ENCODE results near the gene ADGRB3. TPM values are rescaled to one million over a fixed set of nuclear protein-coding genes. Genes with fewer than 3 reads are reported as not detected.
A peak's percentile ranks its signal among the peaks of the same experiment; 100 is the strongest.

Gene ADGRB3
- total and polyA plus RNA-seq, 8 donors, result 0.19 to 16.0 (median 0.61) TPM; not detected in 1

DNA sequence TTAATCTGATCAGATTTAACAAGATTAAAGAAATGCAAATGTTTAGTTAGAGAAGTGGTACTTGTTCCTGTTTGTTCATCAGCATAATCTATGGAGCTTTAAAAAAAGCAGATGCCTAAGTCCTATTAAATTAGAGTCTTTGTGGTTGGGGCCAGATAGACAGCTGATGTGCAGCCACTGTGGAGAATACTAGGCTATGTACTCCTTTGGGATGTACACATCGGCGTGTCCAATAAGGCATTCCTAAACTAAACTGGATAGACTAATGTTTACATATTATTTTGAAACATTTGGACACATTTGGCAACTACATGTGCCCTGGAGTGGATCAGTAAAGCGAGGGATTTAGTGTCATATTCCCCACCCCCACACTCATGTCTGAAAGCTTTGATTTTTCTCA is 702.2 kb downstream of the ADGRB3 start:
- 60 to 67% (median 62%) methylated on average over 3 of the region's 3 CpGs for WGBS, 5 donors
- Histone ChIP-seq H3K9me3 (no peaks in the 10 kb centered on the region), H3K36me3 (no peaks in the 10 kb centered on the region), H3K4me3 (no peak overlapping the region), H3K27me3 (no peaks in the 10 kb centered on the region), H3K27ac (no peak overlapping the region), H3K4me1 (no peaks in the 10 kb centered on the region)
- DNase-seq, result peak in 1 of 2 donors; percentile 2
- intact Hi-C loops (cut with DNase I; ENCODE audit: low total_unique reads), result no loop called here
- no peak for TF ChIP-seq EP300 (IDR thresholded peaks at IDR 0.05)
- TF ChIP-seq POLR2AphosphoS5 (IDR thresholded peaks at IDR 0.05), result no peak
- TF ChIP-seq, protein P1, sequence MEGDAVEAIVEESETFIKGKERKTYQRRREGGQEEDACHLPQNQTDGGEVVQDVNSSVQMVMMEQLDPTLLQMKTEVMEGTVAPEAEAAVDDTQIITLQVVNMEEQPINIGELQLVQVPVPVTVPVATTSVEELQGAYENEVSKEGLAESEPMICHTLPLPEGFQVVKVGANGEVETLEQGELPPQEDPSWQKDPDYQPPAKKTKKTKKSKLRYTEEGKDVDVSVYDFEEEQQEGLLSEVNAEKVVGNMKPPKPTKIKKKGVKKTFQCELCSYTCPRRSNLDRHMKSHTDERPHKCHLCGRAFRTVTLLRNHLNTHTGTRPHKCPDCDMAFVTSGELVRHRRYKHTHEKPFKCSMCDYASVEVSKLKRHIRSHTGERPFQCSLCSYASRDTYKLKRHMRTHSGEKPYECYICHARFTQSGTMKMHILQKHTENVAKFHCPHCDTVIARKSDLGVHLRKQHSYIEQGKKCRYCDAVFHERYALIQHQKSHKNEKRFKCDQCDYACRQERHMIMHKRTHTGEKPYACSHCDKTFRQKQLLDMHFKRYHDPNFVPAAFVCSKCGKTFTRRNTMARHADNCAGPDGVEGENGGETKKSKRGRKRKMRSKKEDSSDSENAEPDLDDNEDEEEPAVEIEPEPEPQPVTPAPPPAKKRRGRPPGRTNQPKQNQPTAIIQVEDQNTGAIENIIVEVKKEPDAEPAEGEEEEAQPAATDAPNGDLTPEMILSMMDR (IDR thresholded peaks at IDR 0.05), result no peak
- no peak for TF ChIP-seq POLR2A (IDR thresholded peaks at IDR 0.05)

DNA sequence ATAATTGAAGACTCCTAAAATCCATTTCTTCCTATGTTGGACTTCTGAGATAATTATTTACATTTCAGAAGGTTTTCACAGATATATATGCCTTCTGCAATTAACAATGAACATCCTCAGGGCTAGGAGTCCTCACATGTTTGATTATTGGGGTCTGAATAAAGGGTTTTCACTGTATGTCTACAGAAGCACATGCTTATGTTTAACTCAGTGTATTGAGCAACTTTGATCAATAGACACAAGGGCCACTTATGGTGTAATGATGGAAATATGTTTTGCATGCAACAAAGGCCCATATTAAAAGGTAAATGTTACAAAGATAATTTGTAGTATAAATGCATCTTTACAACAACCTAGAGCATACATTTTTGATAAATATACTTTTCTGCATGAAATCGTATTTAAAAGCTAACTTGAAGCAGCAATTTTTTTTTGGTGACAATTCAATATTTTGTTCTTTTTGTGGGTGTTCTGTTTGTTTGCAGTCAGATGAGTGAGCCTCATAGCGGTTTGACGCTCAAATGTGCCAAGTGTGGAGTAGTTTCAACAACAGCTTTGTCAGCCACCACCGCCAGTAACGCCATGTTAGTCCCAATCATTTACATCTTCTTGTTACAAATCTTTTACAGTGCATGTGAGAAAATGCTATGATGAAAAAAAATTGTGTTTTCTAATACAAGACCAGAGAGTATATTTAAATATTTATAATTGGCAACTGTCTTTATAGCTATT is 703.5 kb downstream of the ADGRB3 start:
- Histone ChIP-seq H3K36me3 (no peaks in the 10 kb centered on the region), H3K27me3 (no peaks in the 10 kb centered on the region), H3K4me1 (no peaks in the 10 kb centered on the region), H3K4me3 (no peak overlapping the region), H3K9me3 (no peaks in the 10 kb centered on the region), H3K27ac (no peak overlapping the region)
- WGBS, 5 donors, result 80 to 88% (median 84%) methylated on average over 5 of the region's 5 CpGs
- TF ChIP-seq, protein P1 (IDR thresholded peaks at IDR 0.05), result no peak
- TF ChIP-seq POLR2A (IDR thresholded peaks at IDR 0.05), result no peak
- no peak for TF ChIP-seq POLR2AphosphoS5 (IDR thresholded peaks at IDR 0.05)
- no peak for TF ChIP-seq EP300 (IDR thresholded peaks at IDR 0.05)
- intact Hi-C loops (cut with DNase I; ENCODE audit: low total_unique reads), result no loop called here
- no peak for DNase-seq

DNA sequence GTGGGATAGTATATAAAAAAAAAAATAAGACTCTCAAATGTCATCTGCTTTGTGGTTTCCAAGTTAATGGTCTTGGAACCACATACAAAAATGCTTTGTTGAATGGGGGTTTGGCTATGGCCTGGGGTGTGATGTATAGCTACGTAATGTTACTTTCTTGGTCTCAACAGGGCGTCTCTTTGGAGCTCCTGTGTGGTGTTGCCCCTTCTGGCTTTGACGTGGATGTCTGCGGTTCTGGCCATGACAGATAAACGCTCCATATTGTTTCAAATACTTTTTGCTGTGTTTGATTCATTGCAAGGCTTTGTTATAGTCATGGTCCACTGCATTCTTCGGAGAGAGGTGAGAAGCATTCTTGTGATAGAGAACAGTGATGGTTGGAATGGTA is 704.1 kb downstream of the ADGRB3 start:
- TF ChIP-seq POLR2A (IDR thresholded peaks at IDR 0.05) (no peak), POLR2AphosphoS5 (IDR thresholded peaks at IDR 0.05) (no peak), EP300 (IDR thresholded peaks at IDR 0.05) (no peak)
- TF ChIP-seq, protein P1 (IDR thresholded peaks at IDR 0.05), result no peak
- no peak for DNase-seq
- Histone ChIP-seq H3K27ac (no peak overlapping the region), H3K4me3 (no peak overlapping the region), H3K27me3 (no peaks in the 10 kb centered on the region), H3K36me3 (no peaks in the 10 kb centered on the region), H3K9me3 (no peaks in the 10 kb centered on the region), H3K4me1 (no peaks in the 10 kb centered on the region)
- WGBS, 5 donors, result 76 to 83% (median 79%) methylated on average over 6 of the region's 6 CpGs
- intact Hi-C loops (cut with DNase I; ENCODE audit: low total_unique reads), result no loop called here

DNA sequence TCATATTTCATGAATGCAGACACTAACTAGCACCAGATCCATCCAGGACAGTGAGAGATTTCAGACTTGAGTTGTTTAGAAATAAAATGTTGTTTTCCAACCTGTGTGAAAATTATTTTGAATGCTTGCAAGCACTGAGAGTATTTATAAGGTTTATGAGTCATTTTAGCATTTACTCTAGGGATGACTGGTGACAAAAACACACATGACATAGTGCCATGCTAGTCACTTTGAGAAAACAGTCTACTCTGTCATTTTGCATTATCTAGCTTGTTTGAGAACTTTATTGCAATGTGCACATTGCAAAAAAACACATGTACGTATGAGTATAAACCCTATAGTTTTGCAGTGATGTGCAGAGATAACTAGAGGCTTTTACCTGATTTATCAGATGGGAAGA is 705.1 kb downstream of the ADGRB3 start:
- H3K27me3 ChIP-seq, result no peaks in the 10 kb centered on the region
- 84 to 96% (median 91%) methylated on average over 1 of the region's 1 CpG for WGBS, 5 donors
- TF ChIP-seq, protein P1 (IDR thresholded peaks at IDR 0.05), result no peak
- no peak for TF ChIP-seq POLR2A (IDR thresholded peaks at IDR 0.05)
- no peak for TF ChIP-seq POLR2AphosphoS5 (IDR thresholded peaks at IDR 0.05)
- no peak for TF ChIP-seq EP300 (IDR thresholded peaks at IDR 0.05)
- H3K36me3 ChIP-seq, result no peaks in the 10 kb centered on the region
- intact Hi-C loops (cut with DNase I; ENCODE audit: low total_unique reads), result no loop called here
- no peaks in the 10 kb centered on the region for H3K9me3 ChIP-seq
- no peaks in the 10 kb centered on the region for H3K4me1 ChIP-seq
- no peak overlapping the region for H3K27ac ChIP-seq
- DNase-seq, result no peak
- no peak overlapping the region for H3K4me3 ChIP-seq
